Naive thymus-derived CD4-positive, alpha-beta T cell (primary cell): ENCODE results near the gene TECTB. TPM values are rescaled to one million over a fixed set of nuclear protein-coding genes. Genes with fewer than 3 reads are reported as not detected.

ENCODE experiments used
- ATAC-seq: fragments of 150-1000 bp; cut with Tn5 transposase; 2 replicates; pipeline ENCODE4 v1.10.0; 2021; ENCODE audit warnings: mild to moderate bottlenecking, moderate library complexity
- CTCF ChIA-PET: fragments of 350-600 bp; sonication (Branson Sonifier 250); formaldehyde crosslinking; loops from one replicate; lab custom pipeline; 2021; ENCODE audit warnings: antibody characterized with exemption; lab: Charles Lee
- POLR2A ChIA-PET: fragments of 350-600 bp; sonication (Branson Sonifier 250); formaldehyde crosslinking; loops from one replicate; lab custom pipeline; 2021; ENCODE audit warnings: antibody characterized with exemption, inconsistent platforms; lab: Charles Lee
- DNase-seq, 9 donors: peaks; one replicate each; pipeline versions ENCODE4 v3.0.0 to v3.0.0-alpha.2; 2020 to 2022; ENCODE audit warnings: mixed read lengths in 1 of 9
- H3K27ac ChIP-seq: one replicate; pipeline ENCODE4 v1.7.0; 2013; ENCODE audit warnings: mild to moderate bottlenecking, low read depth, low read length, moderate library complexity
- H3K27me3 ChIP-seq, 2 donors: one replicate each; pipeline ENCODE4 v1.7.0; 2013; ENCODE audit warnings: low read length in 2 of 2, mild to moderate bottlenecking in 2 of 2, moderate library complexity in 2 of 2; ENCODE audit not compliant: control insufficient read depth in 2 of 2, insufficient read depth in 2 of 2
- H3K36me3 ChIP-seq, 3 experiments: 1 replicate in 2 of 3; 2 replicates in 1 of 3; pipeline ENCODE4 v1.7.0; 2013; ENCODE audit warnings: low read length in 3 of 3, mild to moderate bottlenecking in 3 of 3, moderate library complexity in 1 of 3; ENCODE audit not compliant: insufficient read depth in 3 of 3, control insufficient read depth in 2 of 3
- H3K4me1 ChIP-seq, 2 donors: one replicate each; pipeline ENCODE4 v1.7.0; 2013; ENCODE audit warnings: low read length in 2 of 2, mild to moderate bottlenecking in 2 of 2, moderate library complexity in 1 of 2; ENCODE audit not compliant: control insufficient read depth in 2 of 2, insufficient read depth in 2 of 2
- H3K4me3 ChIP-seq: 2 replicates; pipeline ENCODE4 v1.7.0; 2013; ENCODE audit warnings: mild to moderate bottlenecking, low read length
- H3K9me3 ChIP-seq, 3 experiments: 1 replicate in 2 of 3; 2 replicates in 1 of 3; pipeline ENCODE4 v1.7.0; 2013; ENCODE audit warnings: low read length in 3 of 3; ENCODE audit not compliant: control insufficient read depth in 2 of 3
- H3K27ac Mint-ChIP-seq, 9 donors: one replicate each; pipeline ENCODE4 v1.8.0; 2020 to 2022; ENCODE audit warnings: mixed read lengths in 9 of 9, mild to moderate bottlenecking in 8 of 9, moderate library complexity in 5 of 9, inconsistent platforms in 2 of 9
- H3K27me3 Mint-ChIP-seq, 5 donors: one replicate each; pipeline ENCODE4 v1.8.0; 2021 to 2022; ENCODE audit warnings: mixed read lengths in 5 of 5, mild to moderate bottlenecking in 1 of 5
- H3K36me3 Mint-ChIP-seq, 5 donors: one replicate each; pipeline ENCODE4 v1.8.0; 2020 to 2022; ENCODE audit warnings: mixed read lengths in 5 of 5, mild to moderate bottlenecking in 3 of 5, inconsistent platforms in 1 of 5
- H3K4me1 Mint-ChIP-seq, 7 donors: one replicate each; pipeline ENCODE4 v1.8.0; 2020 to 2022; ENCODE audit warnings: mixed read lengths in 7 of 7, mild to moderate bottlenecking in 3 of 7, inconsistent platforms in 1 of 7
- H3K4me3 Mint-ChIP-seq, 10 donors: one replicate each; pipeline ENCODE4 v1.8.0; 2020 to 2022; ENCODE audit warnings: mild to moderate bottlenecking in 10 of 10, mixed read lengths in 10 of 10, moderate library complexity in 6 of 10, inconsistent platforms in 2 of 10
- H3K9me3 Mint-ChIP-seq, 11 donors: one replicate each; pipeline ENCODE4 v1.8.0; 2020 to 2022; ENCODE audit warnings: mixed read lengths in 11 of 11, mild to moderate bottlenecking in 4 of 11, inconsistent platforms in 1 of 11, moderate library complexity in 1 of 11
- intact Hi-C, 2 donors: fragments of 100-400 bp; cut with micrococcal nuclease; formaldehyde crosslinking; loops; one replicate each; pipeline ENCODE4 v1.15.1; 2023
- microRNA-seq: library from miRNA; unstranded; fragments of <30 nt; microRNA quantifications from one replicate; pipeline ENCODE4 v1.2.0, GENCODE V29; 2022; ENCODE audit warnings: borderline microRNAs expressed
- polyA plus RNA-seq, 2 donors: library from polyadenylated mRNA; unstranded; fragments of 300-500 nt; fragmentation: Illumina TruSeq; gene quantifications; one replicate each; pipeline ENCODE4 v1.2.3, GENCODE V29; 2021
- total RNA-seq, 6 experiments: library from RNA in 5 of 6; stranded (reverse) in 5 of 6; gene quantifications; 1 replicate in 5 of 6; 2 replicates in 1 of 6; pipeline ENCODE4 v1.2.3 and lab custom pipeline; 2021 to 2026

The TECTB gene
- total and polyA plus RNA-seq, 7 experiments from 2014 or later, result not detected

DNA sequence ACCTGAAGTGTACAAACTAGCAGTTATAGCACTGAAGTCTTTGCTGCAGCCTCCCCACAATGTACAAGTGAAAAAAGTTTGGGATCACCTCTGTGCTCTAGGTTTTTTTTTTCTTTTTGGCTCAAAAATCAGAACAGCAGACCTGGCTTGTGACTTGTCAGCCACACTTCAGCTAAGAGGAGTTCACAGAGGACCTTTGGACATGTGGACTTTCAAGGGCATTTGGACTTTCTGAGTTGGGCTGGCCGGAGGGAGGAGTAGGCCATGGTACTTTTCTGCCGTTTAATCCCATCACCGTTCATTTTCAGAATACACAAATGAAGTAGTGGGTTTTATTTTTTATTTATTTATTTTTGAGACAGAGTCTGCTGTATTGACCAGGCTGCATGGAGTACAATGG is 68.8 kb downstream of the TECTB start:
- ChIA-PET CTCF (no interaction called here), POLR2A (no interaction called here)
- intact Hi-C loops, result no loop called here
- ATAC-seq (no peak), DNase-seq (no peak)
- no peaks in the 10 kb centered on the region for H3K4me1 ChIP-seq
- Mint-ChIP-seq H3K27me3 (peaks cover 0 to 6% (median 0%) of the 10 kb centered on the region in 5 donors), H3K4me1 (no peaks in the 10 kb centered on the region), H3K9me3 (peaks cover 0 to 3% (median 0%) of the 10 kb centered on the region in 11 donors), H3K36me3 (no peaks in the 10 kb centered on the region), H3K27ac (no peak overlapping the region), H3K4me3 (no peak overlapping the region)
- no peaks in the 10 kb centered on the region for H3K36me3 ChIP-seq
- no peak overlapping the region for H3K4me3 ChIP-seq
- H3K9me3 ChIP-seq, result no peaks in the 10 kb centered on the region
- H3K27me3 ChIP-seq, result no peaks in the 10 kb centered on the region
- no peak overlapping the region for H3K27ac ChIP-seq

DNA sequence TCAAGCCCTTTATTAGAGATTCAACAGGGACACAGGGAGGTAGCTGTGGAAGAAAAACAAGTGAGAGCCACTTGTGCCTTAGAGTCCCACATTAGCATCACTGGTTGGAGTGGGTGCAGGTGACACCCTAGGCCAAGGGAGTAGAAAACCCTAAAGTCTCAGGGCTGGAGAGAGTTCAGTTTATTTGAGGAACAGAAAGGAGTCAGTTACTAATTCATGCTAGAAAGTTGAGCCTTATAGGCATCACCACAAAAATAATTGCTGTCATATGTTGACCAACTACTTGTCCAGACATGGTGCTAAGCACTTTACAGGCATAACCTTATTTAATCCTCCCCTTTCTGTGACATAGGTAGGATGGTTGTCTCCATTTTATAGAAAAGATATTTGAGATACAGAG is 69.8 kb downstream of the TECTB start:
- no peaks in the 10 kb centered on the region for H3K36me3 ChIP-seq
- no peak for DNase-seq
- peaks cover 0 to 3% (median 0%) of the 10 kb centered on the region in 5 donors for H3K27me3 Mint-ChIP-seq
- H3K9me3 ChIP-seq, result no peaks in the 10 kb centered on the region
- ChIA-PET CTCF (no interaction called here), POLR2A (no interaction called here)
- no peaks in the 10 kb centered on the region for H3K27me3 ChIP-seq
- H3K9me3 Mint-ChIP-seq, result peaks cover 0 to 3% (median 0%) of the 10 kb centered on the region in 11 donors
- H3K4me1 ChIP-seq, result no peaks in the 10 kb centered on the region
- no peak overlapping the region for H3K4me3 ChIP-seq
- no peak overlapping the region for H3K4me3 Mint-ChIP-seq
- intact Hi-C loops, result no loop called here
- no peak overlapping the region for H3K27ac Mint-ChIP-seq
- no peak overlapping the region for H3K27ac ChIP-seq
- H3K36me3 Mint-ChIP-seq, result no peaks in the 10 kb centered on the region
- no peak for ATAC-seq
- no peaks in the 10 kb centered on the region for H3K4me1 Mint-ChIP-seq

Small RNAs within 50 kb of the gene (microRNA-seq; reads per million reads assigned to microRNA genes)
- gene MIR6715A (not detected), gene MIR6715B (not detected)

Other genes starting within 250 kb of the TECTB start
- 10 to 100 TPM in 1 of 5 experiments, 1 to 10 TPM in 4; 3.7 to 11.3 (median 6.6) TPM for gene GPAM, start 99.6 kb upstream of the TECTB start, total RNA-seq
- gene GPAM, start 99.6 kb upstream of the TECTB start, polyA plus RNA-seq, result 1 to 10 TPM; 2.6 to 3.3 TPM
- 10 to 100 TPM; 30.3 to 72.5 (median 39.7) TPM for gene ACSL5, start 90.7 kb downstream of the TECTB start, total RNA-seq
- gene ACSL5, start 90.7 kb downstream of the TECTB start, polyA plus RNA-seq, result 10 to 100 TPM; 35.4 to 48.6 TPM
- gene ZDHHC6, start 163.5 kb downstream of the TECTB start, total RNA-seq, result 10 to 100 TPM; 34.3 to 66.3 (median 50.9) TPM
- gene ZDHHC6, start 163.5 kb downstream of the TECTB start, polyA plus RNA-seq, result 10 to 100 TPM; 29.9 to 32.4 TPM
- gene VTI1A, start 163.8 kb downstream of the TECTB start, total RNA-seq, result 10 to 100 TPM; 40.2 to 56.8 (median 51.4) TPM
- 10 to 100 TPM; 21.7 to 27.2 TPM for gene VTI1A, start 163.8 kb downstream of the TECTB start, polyA plus RNA-seq